ENCODE measurements around the gene WDR33.
"Not testable (repeated sequence)": the region's sequence is repeated elsewhere in the genome, so short reads cannot be mapped to it uniquely, and the experiment has no call there.

The WDR33 gene

DNA sequence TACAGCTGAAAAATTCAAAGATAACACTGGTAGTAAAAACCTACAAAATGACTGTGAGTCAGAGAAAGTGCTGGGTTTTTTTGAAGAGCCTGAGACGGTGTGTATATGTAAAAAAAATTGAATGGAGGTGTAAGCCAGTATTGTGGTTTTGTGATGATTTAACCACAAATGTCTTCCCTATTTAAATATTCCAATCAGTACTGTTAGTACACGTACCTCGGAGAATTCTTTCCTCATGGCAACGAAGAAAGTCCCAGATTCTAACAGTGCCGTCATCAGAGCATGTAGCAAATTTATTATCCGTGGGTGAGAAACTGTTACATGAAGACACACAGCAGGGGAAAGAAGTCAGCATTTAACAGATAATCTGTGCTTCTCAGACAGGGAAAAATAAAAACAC, 48.1 kb downstream of the WDR33 start:
- no peak for DNase-seq (ENCODE audit: low read depth)

DNA sequence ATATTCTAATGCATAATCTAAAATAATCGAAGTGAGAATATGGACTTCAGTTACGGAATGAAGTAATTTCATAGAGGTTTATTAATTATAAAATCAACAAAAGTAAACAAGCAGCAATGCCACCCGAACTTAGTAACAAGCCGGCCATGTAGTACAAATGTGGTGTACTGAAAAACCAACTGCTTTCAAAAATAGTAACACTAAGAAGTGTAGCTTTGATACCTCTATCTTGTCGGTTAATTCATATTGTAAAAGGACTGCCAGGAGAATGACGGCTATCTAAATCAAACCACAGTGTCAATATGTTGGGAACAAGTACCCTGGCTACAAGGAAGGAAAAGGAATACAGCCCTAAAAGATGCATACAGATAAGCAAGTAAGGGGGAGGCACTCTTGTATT, 48.5 kb downstream of the WDR33 start:
- DNase-seq (ENCODE audit: low read depth), result no peak

DNA sequence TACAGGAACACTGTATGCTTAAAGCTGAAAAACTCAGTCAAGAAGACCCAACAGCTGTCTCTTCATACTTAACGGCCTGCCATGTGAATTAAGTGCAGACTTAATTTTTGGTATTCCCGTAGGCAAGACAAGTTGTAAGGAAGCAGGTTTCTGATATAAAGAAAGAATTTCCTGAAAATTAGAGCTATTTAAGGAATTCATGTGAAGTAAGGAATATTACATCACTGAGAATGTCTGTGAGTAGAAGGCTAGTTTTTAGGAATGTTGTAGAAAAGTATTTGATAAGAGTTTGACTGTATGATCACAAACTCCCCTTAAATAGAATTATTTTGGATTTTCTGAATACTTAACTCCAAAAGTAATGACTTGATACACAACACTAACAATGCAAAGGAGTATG, 51.0 kb downstream of the WDR33 start:
- no peak for DNase-seq (ENCODE audit: low read depth)

DNA sequence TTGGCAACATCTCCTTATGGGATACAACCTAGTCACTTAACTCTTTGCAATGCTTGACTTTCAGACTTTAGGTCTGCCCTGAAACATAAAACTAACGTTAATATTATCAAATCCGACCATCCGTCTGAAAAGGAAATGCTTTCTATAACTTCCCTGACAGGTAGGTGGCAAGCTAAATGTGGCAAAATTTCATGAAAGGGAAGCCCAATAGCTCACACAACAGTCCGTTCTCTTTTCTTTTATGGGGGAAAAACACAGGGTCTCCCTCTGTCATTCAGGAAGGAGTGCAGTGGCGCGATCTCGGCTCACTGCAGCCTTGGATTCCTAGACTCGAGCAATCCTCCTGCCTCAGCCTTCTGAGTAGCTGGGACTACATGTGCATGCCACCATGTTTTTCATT, 56.8 kb downstream of the WDR33 start:
- DNase-seq (ENCODE audit: low read depth), result no peak

DNA sequence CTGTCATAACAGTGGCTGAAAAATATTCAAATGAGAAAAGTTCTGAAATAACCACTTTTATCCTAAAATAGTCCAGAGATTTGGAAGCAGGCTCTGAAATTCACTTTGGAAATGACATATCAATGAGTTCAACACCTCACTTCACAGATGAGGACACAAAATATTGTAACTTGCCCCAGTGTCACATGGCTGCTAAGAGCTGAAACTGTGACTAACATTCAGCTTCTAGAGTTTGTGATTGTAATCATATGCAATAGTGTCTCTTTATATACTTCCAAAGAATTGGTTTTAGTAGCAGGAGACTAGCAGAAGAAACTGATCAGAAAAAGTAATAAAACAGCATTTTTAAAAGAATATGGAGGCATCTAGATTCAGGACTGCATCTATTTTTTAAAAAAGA, 57.6 kb downstream of the WDR33 start:
- no peak for DNase-seq (ENCODE audit: low read depth)

DNA sequence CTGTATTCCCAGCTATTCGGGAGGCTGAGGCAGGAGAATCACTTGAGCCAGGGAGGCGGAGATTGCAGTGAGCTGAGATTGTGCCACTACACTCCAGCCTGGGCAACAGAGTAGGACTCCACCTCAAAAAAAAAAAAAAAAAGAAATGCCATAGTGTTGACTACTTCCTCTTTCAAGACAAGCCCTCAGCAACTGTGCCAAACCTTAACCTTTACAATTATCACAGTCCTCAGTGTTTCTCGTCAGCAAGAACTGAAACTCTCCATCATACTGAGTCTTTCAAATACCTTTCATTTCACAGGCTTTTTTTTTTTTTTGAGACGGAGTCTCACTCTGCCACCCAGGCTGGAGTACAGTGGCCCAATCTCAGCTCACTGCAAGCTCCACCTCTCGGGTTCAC, 61.4 kb downstream of the WDR33 start:
- not testable (repeated sequence) for DNase-seq (ENCODE audit: low read depth)

DNA sequence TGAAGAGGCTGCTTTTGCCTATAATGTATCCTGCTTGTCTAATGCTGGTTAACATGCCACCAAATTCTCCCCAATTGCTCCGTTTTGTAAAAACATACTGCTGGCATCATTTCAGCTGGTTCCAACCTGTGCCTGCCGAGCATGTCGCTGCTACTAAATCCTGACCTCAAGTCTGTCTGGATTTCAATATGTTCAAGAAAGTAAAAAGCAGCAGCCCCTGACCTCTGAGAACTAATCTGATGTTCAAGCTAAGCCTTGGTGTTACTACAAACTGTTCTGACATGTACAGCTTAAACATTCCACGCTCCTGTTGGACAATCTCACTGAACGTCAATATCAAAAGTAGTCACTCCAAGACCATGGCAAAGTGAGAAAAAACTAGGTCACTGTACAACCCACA, 63.4 kb downstream of the WDR33 start:
- DNase-seq (ENCODE audit: low read depth), result no peak

DNA sequence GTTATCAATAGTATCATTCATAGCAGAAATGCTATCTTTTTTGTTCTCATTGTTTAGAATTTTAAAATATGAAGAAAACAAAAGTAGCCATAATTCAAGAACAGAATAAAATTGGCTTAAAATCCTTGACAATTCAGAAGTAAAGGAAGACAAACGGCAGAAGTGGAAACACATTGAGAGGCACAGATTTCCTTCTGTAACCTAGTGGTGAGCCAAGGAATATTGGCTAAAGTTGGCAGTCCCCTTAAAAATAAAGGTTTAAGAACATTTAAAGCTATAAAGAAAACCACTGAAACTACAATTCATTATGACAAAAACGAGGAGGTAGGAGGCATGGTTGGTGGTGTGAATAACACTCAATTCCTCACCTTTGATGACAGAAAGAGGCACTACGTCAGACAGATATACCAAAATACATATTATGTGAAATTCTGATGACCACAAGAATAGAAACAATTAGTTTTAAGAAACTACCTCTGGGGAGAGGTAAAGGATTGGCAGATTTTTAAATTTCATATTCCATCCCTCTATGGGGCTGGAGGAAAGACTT, 67.4 kb downstream of the WDR33 start:
- DNase-seq (ENCODE audit: low read depth), result no peak

DNA sequence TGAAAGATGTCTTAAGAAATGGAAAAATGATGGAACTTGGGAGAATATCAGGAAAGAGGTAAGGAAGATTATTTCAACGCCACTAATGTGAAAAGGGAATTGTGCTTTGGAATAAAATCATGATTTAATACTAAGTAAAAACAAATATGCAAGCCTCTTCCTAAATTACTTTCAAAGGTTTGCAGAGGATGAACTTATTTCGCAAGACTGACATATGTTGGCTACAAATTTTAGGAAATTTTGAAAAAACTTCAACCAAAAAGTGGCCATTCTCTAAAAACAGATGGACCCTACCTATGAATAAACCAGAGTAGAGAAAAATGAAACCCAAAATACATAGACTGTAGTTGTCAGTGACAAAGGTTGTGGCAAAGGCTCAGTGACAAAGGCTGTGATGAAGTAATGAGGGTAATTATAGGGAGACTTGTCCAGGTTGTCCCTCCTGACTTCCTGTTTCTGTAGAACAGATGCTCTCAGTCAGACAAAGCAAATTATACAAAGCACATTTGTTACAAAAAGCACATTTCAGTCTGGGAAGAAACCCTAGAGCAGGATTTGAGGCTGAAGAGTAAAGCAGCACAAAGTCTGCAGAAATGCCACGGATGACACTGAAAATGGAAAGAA, 70.2 kb downstream of the WDR33 start:
- no peak for DNase-seq (ENCODE audit: low read depth)

DNA sequence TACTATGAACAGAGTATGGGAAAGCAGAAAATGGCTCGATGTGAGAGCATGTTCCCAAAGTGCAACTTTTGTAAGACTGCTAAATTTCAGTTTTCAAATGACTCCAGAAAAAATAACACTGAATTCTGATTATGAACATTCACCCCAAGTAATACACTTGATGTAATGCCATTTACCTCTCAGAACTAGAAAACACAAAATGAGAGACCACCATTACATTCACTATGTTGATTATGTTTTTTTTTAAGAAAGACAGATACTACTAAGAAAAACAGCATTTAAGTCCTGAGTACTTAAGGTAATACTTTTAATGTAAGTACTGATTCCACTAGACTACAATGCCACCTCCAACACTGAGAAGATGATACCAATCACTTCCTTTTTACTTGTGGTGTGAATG, 71.2 kb downstream of the WDR33 start:
- DNase-seq (ENCODE audit: low read depth), result no peak

DNA sequence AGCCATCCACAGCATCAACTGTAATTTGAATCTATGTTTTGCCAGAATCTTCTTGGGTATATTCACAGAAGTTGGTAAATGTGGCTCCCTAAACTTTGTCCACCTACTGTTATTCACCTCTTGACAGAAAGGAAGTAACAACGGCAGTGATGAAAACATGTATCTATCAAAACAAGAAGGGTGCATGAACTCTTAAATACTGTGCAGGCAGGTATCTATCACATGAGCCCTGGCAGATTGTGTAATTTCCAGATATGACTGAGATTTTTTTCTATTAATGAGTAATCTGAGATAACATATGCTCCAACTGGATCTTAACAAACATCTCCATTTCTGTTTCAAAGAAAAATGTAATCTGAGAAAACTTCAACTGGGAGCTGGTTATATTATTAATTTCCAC, 73.1 kb downstream of the WDR33 start:
- DNase-seq (ENCODE audit: low read depth), result no peak

DNA sequence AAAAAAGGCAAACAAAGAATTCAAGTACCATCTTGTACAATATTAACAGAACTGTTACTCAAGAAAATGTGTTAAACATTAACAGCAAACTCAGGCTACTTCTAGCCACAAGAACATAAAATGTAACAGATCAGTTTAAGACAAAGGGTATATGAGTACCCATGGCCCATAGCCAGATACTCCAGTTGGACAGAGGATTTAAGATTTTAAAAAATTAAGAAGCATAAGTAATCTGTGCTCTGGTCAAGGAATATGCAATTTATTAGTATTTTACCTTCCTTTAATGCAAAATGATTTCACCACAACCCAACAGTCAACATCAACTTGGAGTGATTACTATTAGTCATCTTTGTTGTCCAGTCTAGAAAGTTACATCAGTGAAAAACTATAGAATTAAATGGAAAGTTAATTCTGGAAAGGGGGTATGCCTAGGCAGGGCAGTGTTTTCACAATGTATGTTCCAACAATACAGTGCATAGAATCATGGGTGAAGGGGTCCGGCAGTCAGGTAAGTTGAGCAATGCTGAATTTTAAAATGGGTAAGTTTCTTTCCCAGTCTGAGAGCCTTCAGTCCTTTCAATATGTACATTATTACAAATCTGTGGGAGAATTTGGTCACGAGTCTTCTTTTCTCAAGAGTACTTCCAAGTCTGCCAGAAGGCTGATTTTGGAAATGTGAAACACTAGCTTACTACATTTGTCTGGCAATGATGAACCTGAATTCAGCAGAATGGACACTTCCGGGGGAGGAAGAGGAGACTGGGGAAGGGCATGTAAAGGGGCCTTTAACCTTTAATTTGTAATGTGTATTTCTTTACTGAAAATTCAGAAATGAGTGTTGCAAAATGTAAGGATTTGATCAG, 75.2 kb downstream of the WDR33 start:
- no peak for DNase-seq (ENCODE audit: low read depth)

DNA sequence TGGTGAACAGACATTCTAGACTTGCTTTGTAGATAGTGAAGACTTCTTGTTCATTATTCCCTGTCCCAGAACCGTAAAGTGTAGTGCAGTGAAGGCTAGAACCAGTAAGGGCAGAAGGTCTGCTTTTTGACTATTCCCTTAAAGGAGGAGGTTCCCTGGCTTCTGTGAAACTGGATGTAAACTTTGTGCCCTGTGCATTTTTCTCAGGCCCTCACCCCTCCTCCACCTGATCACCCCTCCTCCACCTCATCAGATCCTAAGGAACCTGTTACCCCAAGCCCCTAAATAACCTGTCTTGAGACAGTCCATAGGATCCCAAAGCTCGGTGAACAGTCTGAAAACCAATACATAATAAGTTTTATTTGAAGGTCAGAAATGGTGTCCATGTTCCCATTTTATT, 75.9 kb downstream of the WDR33 start:
- no peak for DNase-seq (ENCODE audit: low read depth)

DNA sequence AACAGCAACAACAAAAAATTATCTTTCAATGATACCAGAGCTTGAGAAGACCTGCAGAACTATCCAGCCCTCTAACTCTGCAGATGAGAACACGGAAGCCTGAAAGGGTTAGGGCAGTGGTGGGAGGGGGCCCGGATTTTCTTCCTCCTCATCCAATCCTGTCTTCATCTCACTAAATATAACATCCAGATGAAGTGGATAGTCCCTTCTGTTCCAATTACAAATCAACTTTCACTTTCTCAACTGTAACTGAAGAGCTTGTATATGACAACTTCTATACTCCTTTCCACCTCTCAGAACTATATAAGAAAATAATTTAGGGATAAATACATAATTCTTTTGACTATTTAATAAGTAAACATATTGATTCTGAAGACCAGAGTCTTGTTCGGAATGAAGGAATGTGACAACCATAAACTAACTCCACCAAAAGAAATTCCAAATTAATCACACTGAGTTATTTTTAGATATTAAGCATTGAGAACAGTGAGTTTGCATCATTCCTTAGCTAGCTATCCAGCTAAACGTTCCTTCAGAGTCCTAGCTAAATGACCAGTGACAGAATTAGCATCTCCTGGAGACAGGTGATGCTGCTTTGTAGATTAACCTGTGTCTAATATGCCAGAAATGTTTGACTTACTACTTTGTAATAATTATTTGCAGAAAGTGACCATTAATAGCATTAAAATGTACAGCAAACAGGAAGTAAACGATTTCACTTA, 77.0 kb downstream of the WDR33 start:
- DNase-seq (ENCODE audit: low read depth), result no peak

DNA sequence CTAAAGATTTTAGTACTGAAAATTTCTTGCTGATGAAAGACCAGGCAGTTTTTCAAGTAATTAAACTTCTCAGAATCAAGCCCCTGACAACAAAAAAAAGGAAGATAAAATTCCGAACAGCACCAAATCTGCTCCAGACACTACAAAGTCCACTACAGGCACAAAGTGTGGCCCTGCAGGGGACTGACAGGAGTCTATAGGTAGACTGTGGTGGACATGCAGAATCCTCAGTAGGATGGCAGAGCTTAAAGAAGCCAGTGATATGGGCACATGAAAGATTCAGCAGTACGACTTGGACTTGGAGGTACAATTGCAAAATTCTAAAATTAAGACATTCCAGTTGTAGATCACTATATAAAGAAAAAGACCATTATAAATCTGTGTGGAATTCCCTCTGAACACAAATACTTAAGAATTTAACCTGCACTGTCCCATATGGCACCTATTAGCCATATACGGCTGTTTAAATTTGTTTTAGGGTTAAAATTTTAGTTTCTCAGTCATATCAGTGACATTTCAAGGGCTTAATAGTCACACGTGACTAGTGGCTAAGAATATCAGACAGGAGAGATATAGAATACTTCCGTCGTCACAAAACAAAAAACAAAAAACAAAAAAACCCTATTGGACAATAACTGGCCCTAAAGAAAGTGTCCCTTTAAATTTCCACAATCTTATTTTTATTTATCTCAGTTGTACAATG, 77.7 kb downstream of the WDR33 start:
- no peak for DNase-seq (ENCODE audit: low read depth)

DNA sequence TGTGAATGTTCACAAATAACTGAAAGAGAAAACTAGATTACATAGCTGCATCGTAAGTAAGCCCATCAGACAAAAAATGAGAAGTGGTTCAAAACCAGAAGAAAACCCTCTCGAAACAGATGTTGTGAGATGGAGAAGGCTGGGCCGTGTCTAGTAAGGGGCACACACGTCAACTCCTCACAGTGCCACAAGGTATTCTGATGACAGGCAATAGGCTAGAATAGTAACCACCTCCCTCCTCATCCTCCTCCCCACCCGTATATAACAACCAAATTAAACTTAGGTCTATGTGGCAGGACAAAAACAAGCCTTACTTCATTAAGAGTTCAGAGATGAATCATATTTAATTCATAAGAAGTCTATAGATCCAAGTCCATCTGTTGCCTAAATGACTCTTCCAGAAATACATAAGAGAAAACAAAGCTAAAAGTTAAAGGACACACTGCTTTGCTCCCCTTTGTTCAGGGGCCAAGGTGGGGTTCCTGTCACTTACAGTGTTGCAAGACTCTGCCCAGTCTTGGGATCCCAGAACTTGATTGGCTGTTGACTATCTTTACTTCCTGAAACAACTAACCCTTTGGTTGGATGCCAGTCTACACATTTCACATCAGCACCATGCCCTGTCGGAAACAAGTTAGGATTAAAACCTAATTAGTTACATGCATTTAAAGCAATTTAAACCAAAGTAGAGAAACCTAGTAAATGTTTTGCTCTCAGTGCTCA, 84.7 kb downstream of the WDR33 start:
- DNase-seq (ENCODE audit: low read depth), result no peak

DNA sequence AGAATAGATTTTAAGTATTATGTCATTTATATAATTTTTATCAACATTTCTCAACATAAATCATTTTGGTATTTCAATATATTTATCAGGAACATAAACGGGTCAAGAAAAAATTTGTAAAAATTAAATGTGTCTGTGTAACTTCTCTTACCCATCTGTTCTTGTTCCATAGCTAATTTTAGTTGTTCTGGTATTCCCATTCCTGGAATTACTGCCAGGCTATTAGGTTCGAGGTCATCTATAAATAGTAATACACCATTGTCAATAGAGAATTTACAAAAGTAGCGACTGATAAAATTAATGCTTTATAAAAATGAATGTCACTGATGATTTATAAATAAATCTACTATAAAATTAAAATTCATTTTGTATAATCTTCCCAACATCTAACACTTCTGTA, 88.2 kb downstream of the WDR33 start:
- no peak for DNase-seq (ENCODE audit: low read depth)

DNA sequence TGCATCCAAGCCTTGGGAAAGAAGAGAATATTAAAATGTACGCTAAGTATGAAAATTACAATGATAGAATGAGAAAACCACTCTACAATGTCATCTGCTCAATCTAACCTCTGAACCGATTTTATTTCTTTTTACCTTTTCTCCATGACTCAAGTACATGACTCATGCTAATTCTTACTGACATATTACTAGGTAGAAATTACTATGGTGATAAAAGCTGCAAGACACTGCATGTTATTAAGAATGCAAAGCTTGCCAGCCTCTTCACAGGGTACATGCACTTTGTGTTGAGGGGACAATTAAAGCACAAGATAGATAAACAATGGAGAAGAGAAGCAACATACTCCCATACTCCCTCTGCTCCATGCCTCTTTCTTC, 89.0 kb downstream of the WDR33 start:
- no peak for DNase-seq (ENCODE audit: low read depth)

DNA sequence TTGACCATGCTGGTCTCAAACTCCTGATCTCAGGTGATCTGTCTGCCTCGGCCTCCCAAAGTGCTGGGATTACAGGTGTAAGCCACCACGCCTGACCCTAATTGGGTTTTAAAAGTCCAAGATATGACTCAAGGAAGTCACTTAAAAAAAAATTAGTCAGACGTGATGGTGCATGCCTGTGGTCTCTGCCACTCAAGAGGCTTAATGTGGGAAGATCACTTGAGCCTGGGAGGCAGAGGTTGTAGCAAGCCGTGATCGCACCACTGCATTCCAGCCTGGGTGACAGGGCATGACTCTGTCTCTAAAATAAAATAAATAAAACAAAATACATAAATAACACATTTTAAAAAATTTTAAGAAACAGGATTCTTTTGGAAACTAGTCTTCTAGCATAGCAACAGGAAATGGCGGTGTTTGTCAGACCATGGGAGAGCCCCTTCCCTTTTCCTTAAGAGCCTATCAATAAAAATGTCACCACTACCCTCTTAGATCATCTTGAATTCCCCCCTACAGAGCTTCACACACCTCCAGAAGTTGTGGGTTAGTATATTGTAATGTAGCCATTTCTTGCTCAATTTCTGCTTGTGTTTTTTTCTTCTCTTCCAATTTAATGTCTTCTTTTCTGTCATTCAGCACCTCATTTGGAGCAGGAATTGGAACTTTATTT, 89.5 kb downstream of the WDR33 start:
- peak; percentile 37 for DNase-seq (ENCODE audit: low read depth)

DNA sequence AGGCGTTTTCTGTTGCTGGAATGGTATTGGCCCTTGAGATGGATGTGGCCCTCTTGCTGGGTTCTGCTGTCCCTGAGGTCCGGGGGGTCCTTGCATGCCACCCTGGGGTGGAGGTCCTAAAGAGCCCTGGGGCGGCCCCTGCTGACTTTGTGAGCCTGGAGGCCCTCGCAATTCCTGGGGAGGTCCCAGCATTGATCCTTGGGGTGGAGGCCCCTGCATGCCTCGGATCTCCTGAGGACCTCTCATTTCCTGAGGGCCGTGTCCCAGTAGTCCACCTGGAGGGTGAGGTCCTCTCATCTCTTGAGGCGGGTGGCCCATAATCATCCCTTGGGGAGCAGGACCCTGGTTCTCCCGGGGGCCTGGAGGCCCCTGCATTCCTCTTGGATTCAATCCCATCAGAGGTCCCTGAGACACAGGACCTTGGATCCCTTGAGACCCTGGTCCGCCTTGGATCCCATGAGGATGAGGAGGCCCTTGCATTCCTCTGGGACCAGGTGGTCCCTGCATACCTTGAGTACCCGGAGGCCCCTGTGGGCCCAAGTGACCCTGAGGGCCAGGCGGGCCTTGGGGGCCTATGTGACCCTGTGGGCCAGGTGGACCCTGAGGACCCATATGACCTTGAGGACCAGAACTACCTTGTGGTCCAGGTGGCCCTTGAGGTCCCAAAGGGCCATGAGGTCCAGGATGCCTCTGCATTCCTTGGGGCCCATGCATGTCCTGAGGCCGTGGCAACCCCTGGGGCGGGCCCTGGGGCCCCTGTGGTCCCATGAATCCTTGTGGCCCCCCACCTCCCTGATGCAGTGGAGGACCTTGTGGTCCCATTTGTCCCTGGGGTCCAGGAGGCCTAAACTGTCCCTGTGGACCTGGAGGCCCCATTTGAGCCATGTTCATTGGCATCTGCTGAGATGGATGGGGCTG, 91.4 kb downstream of the WDR33 start:
- DNase-seq (ENCODE audit: low read depth), result no peak

Data from GM04504 (cell line).